Neural crest cell (in vitro differentiated cells): Measurements from ENCODE around the gene CHRNE. TPM values are rescaled to one million over a fixed set of nuclear protein-coding genes. Genes with fewer than 3 reads are reported as not detected.

Experiments
- DNase-seq: peaks from one replicate; pipeline ENCODE4 v3.0.0; 2021; ENCODE audit warnings: low read depth, mixed read lengths, low spot score
- H3K27ac Mint-ChIP-seq: one replicate; pipeline ENCODE4 v1.8.0; 2021; ENCODE audit warnings: mild to moderate bottlenecking, mixed read lengths; ENCODE audit not compliant: unreplicated experiment
- H3K27me3 Mint-ChIP-seq: 2 replicates; pipeline ENCODE4 v1.8.0; 2021; ENCODE audit warnings: low read depth, mild to moderate bottlenecking, mixed read lengths
- H3K36me3 Mint-ChIP-seq: 2 replicates; pipeline ENCODE4 v1.8.0; 2021; ENCODE audit warnings: low read depth, mild to moderate bottlenecking, mixed read lengths
- H3K4me1 Mint-ChIP-seq: 2 replicates; pipeline ENCODE4 v1.8.0; 2021; ENCODE audit warnings: mixed read lengths
- H3K4me3 Mint-ChIP-seq: one replicate; pipeline ENCODE4 v1.8.0; 2021; ENCODE audit warnings: mild to moderate bottlenecking, mixed read lengths
- H3K9me3 Mint-ChIP-seq: 2 replicates; pipeline ENCODE4 v1.8.0; 2021; ENCODE audit warnings: mixed read lengths
- CTCF ChIP-seq: fragments of 200-600 bp; sonication (generic); conservative IDR thresholded peaks from 2 replicates; pipeline ENCODE4 v1.5.0; 2021; ENCODE audit warnings: antibody characterized with exemption, mild to moderate bottlenecking
- total RNA-seq: library from RNA; stranded (reverse); gene quantifications from 2 replicates; pipeline ENCODE4 v1.2.1, GENCODE V29; 2021

CHRNE gene
- total RNA-seq, 1 donor from 2014 or later, result 0.21 TPM

- Mint-ChIP-seq H3K27ac (no peak overlapping the region), H3K36me3 (peaks cover 3% of the 10 kb centered on the region), H3K27me3 (peaks cover 20% of the 10 kb centered on the region), H3K9me3 (no peaks in the 10 kb centered on the region), H3K4me3 (no peak overlapping the region), H3K4me1 (peaks cover 10% of the 10 kb centered on the region)
- no peak for DNase-seq
- TF ChIP-seq CTCF, result no peak
These were observed 358 bp downstream of the CHRNE start for GRCh38 chr17:4902540-4902939.

- Mint-ChIP-seq H3K4me3 (no peak overlapping the region), H3K4me1 (peaks cover 10% of the 10 kb centered on the region), H3K27ac (no peak overlapping the region), H3K9me3 (no peaks in the 10 kb centered on the region), H3K27me3 (peaks cover 20% of the 10 kb centered on the region), H3K36me3 (peaks cover 3% of the 10 kb centered on the region)
- TF ChIP-seq CTCF, result no peak
- no peak for DNase-seq
These were observed 1.1 kb downstream of the CHRNE start for GRCh38 chr17:4901648-4902344.

DNA sequence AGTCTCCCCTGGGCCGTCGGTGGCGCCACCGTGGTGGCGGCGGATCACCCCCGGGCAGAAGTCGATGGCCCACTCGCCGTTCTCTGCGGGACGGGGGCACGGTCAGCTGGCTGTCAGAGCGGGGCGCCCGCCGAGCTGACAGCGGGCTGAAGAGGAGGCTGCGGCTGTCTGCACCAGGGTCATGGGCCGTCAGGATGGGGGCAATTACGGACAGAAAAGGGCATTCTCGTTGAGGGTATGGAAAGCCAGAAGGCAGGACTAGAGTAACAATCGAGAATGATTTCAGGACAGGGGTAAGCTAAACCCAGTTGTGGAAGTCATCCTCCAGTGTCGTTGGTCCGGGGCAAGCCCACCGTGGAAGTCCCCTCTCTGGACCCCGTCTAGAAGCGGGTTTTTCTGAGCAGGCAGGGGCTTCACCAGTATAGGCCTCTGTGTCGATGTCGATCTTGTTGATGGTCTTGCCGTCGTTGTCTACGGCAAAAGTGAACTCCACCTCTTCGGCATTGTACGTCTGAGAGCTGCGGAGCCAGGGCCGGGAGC, 1.7 kb downstream of the CHRNE start:
- Mint-ChIP-seq H3K4me1 (peaks cover 10% of the 10 kb centered on the region), H3K4me3 (no peak overlapping the region), H3K27me3 (peaks cover 20% of the 10 kb centered on the region), H3K36me3 (peaks cover 3% of the 10 kb centered on the region), H3K27ac (no peak overlapping the region), H3K9me3 (no peaks in the 10 kb centered on the region)
- no peak for DNase-seq
- TF ChIP-seq CTCF, result no peak

DNA sequence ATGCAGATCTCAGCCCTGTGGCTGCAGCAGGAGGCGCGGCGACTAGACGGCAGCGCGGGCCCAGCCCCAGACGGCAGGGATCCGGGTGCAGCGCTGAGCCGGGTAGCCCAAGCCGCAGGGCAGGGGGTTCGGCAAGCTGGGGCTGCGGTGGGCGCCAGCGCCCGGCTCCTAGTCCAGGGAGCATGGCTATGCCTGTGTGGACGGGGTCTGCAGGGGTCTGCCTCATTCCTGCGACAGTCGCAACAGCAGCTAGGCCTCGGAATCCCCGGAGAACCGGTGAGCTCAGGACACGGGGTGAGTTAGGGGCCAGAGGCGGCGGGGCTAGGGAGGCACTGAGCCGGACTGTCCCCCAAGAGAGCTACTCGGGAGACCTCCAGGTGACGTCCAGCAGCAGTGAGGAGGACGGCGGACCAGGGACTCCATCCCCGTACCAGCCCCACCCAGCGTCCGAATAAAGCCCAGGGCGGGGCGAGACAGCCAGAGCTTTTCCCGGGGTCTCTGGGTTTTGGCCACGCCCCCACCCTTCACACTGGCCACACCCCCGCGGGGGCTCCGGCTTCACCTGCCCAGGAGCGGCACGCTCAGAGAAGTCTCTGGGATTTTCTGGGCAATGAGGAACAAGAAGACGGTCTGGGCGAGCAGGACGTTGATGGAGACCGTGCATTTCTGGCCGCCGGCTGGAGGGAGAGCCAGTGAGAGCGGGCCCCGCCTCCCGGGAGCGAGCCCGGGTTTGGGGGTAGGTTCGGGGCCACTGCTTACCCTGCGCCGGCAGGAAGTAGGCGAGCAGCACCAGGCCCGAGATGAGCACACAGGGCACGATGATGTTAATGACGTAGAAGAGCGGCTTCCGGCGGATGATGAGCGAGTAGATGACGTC, 2.4 kb downstream of the CHRNE start:
- H3K27me3 Mint-ChIP-seq, result peaks cover 16% of the 10 kb centered on the region

More for the DNA sequence above, 2.4 kb downstream of the CHRNE start:
- Mint-ChIP-seq H3K27ac (no peak overlapping the region), H3K4me1 (peaks cover 10% of the 10 kb centered on the region), H3K4me3 (no peak overlapping the region), H3K36me3 (peaks cover 3% of the 10 kb centered on the region), H3K9me3 (no peaks in the 10 kb centered on the region)
- no peak for DNase-seq
- TF ChIP-seq CTCF, result no peak
